8988T (cell line): ENCODE data around the gene ACVRL1.
A peak's percentile ranks its signal among the peaks of the same experiment; 100 is the strongest.

ENCODE experiments used
- DNase-seq: peaks from one replicate; pipeline ENCODE4 v3.0.0; 2011

ACVRL1 gene

GRCh38 chr12:51907083-51907855 is at the start of gene ACVRL1:
TSS of gene ACVRL1 (plus strand) at chr12:51907504. CDS start at chr12:51912475, 4,971 bp downstream.
- no peak for DNase-seq

DNA sequence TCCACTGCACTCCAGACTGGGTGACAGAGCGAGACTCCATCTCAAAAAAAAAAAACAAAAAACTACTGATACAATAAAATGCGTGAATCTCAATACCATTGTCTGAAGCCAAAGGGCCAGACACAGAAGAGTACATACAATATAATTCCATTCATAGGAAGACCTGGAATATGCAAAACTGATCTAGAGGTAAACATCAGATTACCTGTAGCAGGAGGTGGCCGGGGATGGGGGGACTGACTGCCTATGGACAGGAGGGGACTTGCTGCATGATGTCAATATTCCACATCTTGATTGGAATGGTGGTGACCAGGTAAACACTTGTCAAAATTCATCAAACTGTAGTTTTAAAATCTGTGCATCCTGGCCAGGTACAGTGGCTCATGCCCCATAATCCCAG is 46.3 kb upstream of the ACVRL1 start:
- DNase-seq = no peak

- DNase-seq = peak; percentile 14
Observed at GRCh38 chr12:51862947-51863346, 44.4 kb upstream of the ACVRL1 start.

DNA sequence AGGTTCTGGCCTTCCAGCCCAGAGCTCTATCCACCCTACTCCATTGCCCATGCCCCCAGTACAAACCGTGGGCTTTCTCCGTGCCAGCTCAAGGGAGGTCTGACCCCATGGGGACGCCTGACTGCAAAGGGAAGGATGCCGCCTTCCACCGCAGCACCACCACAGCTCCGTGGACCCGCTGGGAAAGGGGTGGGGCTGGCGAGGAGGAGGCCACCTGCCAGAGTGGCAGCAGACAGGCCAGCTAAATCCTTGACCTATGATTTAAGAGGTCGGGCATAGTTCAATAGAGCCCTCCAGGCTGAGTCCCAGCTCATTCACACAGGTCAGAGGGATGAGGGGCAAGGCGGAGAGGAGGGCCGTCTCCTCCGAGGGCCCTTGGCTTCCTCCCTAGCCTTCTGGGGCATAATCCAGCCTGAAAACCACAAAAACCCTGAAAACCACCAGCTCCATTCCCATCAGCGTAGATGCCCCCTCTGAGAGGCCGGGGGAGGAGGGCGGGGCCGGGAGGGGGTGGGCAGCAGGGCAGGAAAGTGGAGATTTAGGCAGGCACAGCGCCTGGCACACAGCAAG is 43.9 kb upstream of the ACVRL1 start:
- DNase-seq = peak; percentile 30

- peak; percentile 11 for DNase-seq
Observed at GRCh38 chr12:51863933-51864832, 43.1 kb upstream of the ACVRL1 start.

DNA sequence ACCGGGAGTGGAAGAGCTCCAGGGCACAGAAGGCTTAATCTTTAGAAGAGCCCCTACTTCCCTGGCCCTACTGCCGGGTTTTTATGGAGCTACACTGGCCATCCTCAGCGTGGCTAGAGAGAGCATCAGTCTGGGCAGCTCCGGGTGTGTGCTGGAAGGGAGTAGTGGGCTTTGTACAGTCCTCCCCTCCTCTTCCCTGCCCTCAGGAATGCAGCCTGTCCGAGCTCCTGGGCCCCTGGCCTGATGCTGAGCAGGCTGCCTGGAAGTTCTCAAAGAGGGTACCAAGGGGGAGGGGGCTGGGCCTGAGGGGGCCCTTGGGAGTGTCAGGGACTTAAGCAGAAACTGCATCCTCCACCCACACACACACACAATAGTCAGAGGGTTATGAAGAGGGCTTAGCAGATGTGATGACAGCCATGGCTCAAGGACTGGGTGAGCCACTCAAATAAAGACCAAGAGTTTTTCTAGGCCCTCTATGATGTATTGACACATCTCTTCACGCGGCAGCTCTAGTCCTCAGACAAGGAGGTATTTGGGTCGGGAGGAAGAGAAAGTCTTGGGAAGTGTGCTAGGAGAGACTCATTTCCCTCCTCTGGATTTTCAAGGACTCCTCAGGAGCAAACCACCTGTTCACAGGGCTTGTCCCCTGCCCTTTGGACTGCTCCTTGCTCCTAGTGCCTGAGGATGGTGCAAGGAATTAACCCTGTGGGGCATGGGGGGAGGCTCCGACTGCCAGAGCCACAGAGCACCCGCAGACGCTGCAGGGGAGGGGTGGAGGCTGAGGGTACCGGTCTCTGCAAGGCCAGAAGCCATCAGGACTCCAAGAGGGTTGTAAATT is 42.3 kb upstream of the ACVRL1 start:
- DNase-seq = peak; percentile 40

DNA sequence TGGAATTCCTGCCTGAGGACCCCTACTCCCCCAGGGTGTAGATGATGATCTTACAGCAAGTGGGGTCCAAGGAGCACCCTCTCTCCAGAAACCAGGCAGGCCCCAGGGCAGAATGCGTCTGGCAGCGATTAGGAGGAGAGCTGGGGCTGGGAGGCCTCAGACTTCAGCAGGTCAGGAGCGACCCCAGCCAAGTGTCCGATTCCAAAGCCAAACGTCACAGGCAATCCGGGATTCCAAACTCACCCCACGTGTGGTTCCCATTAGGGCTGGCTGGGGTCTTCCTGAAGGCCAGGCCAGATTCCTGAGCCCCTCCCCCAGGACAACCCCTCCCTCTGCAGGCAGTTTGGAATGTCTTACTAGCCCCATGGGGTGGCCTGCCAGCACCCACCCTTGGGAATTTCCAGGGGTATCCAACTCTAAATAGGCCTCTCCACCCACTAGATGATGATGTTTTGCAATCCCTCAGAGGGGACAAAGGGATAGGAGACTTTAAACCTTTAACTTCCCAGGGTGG is 41.5 kb upstream of the ACVRL1 start:
- DNase-seq = peak; percentile 22

GRCh38 chr12:51866324-51866723 is 41.0 kb upstream of the ACVRL1 start:
- DNase-seq = no peak

DNA sequence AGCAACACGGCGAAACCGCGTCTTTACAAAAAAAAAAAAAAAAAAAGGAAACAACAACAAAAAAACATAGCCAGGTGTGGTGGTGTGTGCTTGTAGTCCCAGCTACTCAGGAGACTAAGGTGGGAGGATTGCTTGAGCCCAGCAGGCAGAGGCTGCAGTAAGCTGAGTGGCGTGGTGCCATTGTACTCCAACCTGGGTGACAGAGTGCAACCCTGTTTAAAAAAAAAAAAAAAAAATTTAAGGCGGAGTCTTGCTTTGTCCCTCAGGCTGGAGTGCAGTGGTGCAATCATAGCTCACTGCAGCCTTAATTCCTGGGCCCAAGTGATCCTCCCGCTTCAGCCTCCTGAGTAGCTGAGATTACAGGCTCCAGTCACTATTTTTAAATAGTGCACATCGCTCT is 40.5 kb upstream of the ACVRL1 start:
- DNase-seq = no peak

DNA sequence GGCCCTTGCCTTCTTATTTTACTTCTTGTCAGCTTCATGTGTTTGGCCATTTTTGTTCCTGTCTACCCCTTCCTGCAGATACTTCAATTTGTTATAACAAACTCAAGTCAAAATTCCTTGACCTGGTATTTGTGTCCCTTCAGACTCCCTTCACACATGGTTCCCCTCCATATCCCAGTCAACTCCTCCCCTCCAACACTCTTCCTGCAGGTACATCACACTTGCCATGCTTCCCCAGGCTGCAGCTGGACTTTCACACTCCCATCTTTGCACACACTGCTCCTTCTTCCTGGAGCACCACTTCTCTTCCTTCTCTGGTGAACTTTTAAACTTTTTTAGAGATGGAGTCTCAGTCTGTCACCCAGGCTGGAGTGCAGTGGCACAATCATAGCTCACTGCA is 39.9 kb upstream of the ACVRL1 start:
- DNase-seq = peak; percentile 17

- no peak for DNase-seq
Observed at GRCh38 chr12:51867796-51868428, 39.4 kb upstream of the ACVRL1 start.

DNA sequence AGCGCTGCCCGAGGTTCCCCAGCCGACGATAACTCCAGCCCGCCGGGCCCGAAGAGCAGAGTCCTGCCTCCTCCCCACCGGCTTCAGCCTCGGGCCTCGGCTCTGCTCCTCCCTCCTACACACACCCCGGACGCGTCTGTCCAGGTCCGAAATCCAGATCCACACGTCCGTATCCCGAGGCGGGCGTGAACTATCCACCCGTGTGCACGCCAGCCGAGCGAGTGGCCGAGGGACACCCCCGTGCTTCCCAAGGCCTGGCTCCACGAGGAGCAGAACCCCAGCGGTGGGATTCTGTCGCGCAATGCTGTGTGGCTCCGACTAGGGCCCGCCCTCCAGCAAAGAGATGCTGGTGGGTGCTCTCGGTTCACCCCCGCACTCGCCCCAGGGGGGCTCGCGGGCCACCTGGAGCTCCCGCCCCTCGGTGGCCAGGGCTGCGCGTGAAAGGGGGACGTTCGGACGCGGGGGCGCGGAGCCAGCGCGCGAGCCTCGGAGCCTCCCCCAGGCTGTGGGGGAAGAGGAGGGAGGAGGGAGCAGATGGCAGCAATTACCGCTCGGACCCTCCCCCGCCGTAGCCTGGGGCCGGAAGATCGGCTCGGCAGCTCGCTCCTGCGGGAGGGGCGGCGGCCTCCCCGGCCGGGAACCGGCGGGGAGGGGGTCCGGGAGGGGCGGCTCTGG is 38.3 kb upstream of the ACVRL1 start:
- no peak for DNase-seq

GRCh38 chr12:51869496-51869865 is 37.8 kb upstream of the ACVRL1 start:
- no peak for DNase-seq

GRCh38 chr12:51869931-51870330 is 37.4 kb upstream of the ACVRL1 start:
- DNase-seq = no peak

DNA sequence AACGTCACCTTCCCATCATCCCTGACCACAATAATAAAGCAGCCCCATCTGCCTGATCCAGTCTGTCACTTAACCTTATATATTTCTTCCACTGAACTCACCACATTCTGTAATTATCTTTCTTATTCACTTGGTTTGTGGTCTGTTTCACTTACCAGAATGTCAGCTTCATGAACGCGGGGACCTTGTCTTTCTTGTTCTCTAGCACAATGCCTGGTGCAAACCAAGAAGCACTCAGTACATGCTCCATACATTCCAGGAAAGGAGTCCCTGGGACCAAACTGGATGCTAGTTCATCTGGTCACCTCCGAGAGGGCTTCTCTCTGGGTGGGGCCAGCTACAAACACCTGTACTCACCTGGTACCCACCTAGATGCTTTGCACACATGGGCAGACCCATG is 36.8 kb upstream of the ACVRL1 start:
- DNase-seq = no peak

DNA sequence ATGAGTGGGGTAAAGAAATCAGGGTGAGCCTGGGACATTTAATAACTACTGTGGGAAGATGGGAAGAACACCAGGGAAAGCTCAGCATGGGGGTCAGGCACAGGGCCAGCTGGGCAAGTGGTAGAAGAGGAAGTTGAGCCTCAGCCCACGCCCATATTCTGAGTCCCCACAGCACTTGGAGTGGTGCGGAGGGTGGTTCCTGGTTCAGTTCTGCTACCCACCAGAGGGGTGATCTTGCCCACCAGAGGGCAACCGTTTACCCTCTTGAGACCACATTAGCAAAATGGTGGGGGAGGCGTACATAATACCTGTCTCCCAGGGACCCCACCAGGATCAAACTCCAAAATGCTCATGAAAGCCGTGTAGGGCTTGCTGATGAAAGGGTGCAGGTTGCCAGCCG is 36.2 kb upstream of the ACVRL1 start:
- no peak for DNase-seq

DNA sequence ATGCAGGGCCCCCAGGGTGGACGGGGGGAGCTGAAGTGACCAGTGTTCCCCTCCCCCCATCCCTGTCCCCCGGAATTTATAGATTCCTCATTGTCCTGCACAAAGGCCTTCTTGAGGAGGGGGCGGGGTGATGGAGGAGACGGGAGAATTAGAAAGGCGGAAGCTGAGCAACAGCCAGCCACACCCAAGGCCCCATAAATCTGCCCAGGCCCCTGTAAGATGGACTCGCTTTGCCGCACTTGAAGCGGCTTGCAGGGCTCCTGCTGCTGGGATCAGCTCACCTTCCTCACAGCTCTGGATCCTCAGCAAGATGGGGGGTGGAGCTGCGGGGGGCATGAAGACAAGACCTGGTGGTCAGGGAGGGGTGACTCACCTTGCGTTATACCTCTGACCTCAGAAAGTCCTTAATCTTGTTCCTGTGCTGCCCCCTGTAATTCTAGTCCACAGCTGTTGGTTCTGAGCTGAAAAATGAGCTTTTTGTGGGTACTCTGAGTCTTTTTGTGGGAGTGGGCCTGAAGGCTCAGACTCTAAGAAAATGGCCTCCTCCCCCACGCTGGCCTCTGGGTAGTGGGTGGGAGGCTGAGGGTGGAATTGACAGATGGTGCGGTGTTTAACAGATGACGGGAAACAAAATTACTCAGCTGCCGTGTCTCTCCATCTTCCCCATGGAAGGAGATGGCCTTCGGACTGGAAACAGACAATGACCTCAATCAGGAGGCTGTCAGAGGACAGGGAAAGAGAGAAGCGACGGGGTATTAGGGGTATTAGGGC is 35.2 kb upstream of the ACVRL1 start:
- no peak for DNase-seq

GRCh38 chr12:51872689-51872981 is 34.7 kb upstream of the ACVRL1 start:
- DNase-seq = no peak

GRCh38 chr12:51873251-51873994 is 33.9 kb upstream of the ACVRL1 start:
- DNase-seq = no peak

GRCh38 chr12:51874000-51874399 is 33.3 kb upstream of the ACVRL1 start:
- no peak for DNase-seq
